ENCODE measurements around the gene RFWD3. TPM values are rescaled to one million over a fixed set of nuclear protein-coding genes. Genes with fewer than 3 reads are reported as not detected.

Gene RFWD3, protein sequence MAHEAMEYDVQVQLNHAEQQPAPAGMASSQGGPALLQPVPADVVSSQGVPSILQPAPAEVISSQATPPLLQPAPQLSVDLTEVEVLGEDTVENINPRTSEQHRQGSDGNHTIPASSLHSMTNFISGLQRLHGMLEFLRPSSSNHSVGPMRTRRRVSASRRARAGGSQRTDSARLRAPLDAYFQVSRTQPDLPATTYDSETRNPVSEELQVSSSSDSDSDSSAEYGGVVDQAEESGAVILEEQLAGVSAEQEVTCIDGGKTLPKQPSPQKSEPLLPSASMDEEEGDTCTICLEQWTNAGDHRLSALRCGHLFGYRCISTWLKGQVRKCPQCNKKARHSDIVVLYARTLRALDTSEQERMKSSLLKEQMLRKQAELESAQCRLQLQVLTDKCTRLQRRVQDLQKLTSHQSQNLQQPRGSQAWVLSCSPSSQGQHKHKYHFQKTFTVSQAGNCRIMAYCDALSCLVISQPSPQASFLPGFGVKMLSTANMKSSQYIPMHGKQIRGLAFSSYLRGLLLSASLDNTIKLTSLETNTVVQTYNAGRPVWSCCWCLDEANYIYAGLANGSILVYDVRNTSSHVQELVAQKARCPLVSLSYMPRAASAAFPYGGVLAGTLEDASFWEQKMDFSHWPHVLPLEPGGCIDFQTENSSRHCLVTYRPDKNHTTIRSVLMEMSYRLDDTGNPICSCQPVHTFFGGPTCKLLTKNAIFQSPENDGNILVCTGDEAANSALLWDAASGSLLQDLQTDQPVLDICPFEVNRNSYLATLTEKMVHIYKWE
- 10 to 100 TPM in 9 of 10 donors, 1 to 10 TPM in 1; 9.7 to 16.2 (median 11.1) TPM for polyA plus RNA-seq (ENCODE audit: insufficient read length in 10 of 10)
- long read RNA-seq, donor 1: 0 reads
- long read RNA-seq, donor 2: 0 reads
- long read RNA-seq, donor 3: 0 reads
- long read RNA-seq, donor 4: 0 reads
- long read RNA-seq, donor 5, partial matches to known transcripts: 0 of 3 reads
- long read RNA-seq, donor 5, other reads (novel, unspliced or antisense): 0 of 3 reads
- long read RNA-seq, donor 6, full-length matches to known transcripts: 2 of 2 reads
- long read RNA-seq, donor 6, partial matches to known transcripts: 0 of 2 reads
- long read RNA-seq, donor 6, other reads (novel, unspliced or antisense): 0 of 2 reads
- long read RNA-seq, donor 7: 0 reads
- long read RNA-seq, donor 8: 0 reads
- long read RNA-seq, donor 9, partial matches to known transcripts: 0 of 1 reads
- long read RNA-seq, donor 9, other reads (novel, unspliced or antisense): 0 of 1 reads

DNA sequence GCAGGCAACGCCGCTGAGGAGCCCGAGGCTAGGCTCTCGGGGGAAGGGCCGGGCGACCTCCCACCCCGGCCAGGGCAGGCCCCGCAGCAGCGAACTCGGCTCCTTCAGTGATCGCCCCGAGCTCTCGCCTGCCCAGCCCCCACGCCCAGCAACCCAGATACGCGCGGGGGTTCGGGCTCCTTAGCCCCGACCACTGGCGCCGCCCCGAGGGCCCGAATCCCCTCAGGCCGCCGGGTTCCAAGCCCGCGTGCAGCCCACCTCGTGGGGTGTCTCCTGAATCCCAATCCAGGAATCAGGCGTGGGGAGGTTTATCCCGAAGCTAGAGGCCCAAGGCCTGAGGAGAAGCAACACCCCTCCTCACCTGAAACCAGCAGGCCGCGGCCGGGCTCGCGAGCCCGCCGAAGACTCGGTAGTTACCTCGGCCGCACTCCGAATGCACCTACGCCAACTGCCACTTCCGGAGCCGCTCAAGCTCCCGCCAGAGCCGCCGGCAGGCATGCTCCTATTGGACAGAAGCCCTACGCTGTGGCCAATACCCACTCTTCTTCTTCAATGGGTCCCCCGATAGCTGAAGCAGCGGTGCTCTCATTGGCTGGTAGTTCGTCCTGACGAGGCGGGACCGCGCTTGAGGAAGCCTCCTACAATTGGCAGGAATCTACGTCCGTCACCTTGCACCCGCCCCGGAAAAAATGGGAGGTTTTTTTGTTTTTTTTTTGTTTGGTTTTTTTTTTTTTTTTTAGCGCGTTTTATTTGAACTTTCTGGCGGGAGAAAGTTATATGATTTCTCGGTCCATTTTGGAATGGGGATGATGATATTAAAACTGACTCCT, at the start of gene RFWD3:
Gene RFWD3, minus strand, starts transcription at position 453 of the 830 bp plus-strand sequence. CDS start 5,428 bp downstream, outside the sequence.
- peak; percentile 98 to 99 (median 98) for DNase-seq

GRCh38 chr16:74716355-74716754, 49.7 kb upstream of the RFWD3 start:
- DNase-seq: no peak

DNA sequence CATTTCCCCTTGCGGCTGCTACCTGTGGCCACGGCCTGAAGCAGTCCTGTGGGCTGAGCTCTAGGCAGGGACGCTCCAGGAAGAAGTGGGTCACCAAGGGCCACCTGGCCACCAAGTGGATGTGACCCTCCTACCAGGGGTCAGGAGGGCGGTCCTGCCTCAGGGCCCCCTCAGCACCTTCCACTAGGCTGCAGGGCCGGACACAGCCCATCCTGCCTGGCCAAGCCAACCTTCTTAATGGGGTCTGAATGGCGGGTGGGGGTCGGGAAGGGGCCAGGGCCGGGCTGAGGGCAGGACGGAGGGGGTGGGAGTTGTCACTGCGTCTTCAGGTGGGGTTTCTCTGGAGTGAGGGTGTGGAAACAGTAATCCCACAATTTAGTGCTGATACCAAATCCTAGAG, 47.2 kb upstream of the RFWD3 start:
- no peak for DNase-seq

DNA sequence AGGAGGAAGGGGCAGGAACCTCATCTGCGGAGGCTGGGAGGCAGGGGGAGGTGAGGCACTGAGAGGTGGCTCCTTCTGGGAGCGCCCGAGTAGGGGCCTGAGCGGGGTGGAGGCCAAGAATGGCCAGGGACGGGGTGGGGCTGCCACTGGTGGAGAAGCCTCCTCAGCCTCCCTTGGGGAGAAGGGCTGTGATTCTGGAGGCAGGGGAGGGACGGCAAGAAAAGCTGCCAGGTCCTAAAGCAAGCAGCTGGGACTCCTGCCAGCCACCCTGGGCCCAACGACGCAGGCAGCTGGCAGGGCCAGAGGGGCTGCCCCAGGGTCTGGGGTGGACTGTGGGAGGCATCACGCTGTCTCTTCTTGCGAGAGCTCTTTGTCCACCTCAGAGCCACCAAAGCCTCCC, 46.6 kb upstream of the RFWD3 start:
- no peak for DNase-seq

DNA sequence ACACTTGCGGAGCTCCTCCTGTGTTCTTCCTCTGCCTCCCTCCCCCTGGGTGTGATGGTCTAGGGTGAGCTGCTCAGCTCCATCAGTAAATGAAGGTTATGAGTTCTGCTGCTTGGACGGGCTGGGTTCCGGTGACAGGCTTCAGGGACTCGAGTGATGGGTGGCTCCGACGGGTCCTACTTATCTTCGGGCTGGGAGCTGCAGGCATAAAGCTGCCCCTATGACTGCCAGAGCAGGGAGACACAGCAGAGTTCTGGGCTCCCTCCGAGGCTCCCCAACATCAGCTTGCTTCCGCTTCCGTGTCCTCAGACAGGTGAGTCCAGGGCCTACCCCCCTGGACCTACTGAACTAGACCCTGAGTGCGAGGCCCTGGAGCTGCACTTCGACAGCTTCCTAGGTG, 45.3 kb upstream of the RFWD3 start:
- DNase-seq: no peak

- no peak for DNase-seq
Observed at GRCh38 chr16:74710401-74710800, 43.7 kb upstream of the RFWD3 start.

DNA sequence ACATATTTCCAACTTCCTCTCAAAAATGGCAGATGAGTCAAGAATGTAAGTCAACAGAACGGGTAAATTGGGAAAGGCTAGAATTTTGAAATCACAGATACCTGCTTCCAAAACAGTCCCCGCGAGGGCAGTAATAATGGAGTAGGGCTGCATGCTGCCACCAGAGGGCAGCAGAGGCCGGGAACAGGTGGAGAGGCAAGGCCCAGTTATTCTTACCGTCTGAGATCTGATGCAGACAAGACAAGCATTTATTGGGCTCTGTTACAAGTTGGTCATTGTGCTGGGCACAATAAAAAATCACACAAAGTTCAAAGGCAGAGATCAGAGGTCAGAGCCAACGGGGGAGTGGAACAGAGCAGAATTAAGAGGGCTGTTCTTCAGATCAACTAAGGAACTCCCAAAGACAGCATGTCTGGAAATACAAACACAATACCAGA, 42.8 kb upstream of the RFWD3 start:
- peak; percentile 70 to 87 (median 87) for DNase-seq

DNA sequence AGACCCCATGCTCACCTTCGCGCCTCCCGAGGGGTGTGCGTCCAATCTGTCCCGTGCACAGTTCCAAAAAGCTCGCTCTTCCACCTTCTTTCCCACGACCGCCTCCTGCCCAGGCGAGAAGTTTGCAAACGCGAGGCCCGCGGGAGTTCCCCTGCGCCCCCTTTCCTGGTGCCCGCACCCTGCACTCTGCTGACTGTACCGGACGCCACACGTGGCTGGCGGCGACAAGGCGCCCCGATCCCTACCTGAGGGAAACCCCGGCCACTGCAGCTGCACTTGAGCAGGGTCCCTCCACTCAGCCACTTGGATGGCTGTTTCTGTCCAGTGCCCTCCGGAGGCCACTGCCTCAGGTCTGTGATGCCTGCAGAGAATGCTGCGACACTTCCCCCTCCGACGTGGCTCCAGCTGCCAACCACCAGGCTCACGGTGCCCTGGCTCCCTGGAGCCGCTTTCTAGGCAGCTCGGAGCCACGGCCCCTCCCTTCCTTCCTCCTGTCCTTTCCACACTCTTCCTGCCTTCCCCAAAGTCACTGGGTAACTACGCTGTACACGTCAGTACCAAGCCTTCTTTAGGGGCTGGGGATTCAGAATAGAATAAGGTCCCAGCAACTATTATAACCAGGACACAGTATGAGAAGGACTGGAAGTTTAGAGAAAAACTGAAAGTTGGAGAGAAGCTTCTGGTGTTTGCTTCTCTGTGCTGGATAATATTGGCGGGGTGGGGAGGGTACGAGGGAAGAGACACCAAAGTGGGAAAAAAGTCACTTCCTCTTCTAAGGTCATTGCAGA, 34.0 kb upstream of the RFWD3 start, which contains the start of gene MLKL:
Gene MLKL, minus strand, starts transcription at position 425 of the 788 bp plus-strand sequence. CDS start 5,105 bp downstream, outside the sequence.
- peak; percentile 19 to 61 (median 28) for DNase-seq

DNA sequence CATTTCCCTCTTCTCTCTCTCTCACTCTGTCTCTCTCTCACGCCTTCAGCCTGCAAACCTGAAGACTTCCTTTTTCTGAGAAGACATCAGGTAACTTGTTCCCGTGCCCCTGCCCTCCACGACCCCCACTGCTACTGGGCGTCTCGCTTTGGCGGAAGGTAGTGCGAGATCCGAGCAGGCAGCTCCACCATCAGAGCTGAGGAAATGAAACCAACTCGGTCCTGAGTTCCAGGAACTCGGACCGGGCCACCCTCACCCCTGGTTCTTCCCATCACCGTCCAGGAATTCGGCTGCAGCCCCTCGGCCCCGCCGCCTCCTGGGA, 33.4 kb upstream of the RFWD3 start:
- no peak for DNase-seq

DNA sequence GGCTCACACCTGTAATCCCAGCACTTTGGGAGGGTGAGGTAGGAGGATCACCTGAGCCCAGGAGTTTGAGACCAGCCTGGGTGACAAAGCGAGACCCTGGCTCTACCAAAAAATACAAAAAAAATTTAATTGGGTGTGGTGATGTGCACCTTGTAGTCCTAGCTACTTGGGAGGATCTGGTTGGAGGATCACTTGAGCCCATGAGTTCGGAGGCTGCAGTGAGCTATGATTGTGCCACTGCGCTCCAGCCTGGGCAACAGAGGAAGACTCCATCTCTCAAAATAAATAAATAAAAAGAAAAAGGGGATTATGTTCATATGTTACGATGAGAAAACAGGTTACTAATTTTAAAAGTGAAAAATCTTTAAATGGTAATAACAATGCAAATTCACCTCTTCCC, 33.0 kb upstream of the RFWD3 start:
- no peak for DNase-seq

GRCh38 chr16:74698222-74698621, 31.5 kb upstream of the RFWD3 start:
- DNase-seq: no peak

- DNase-seq: peak; percentile 83 to 93 (median 84)
Observed at GRCh38 chr16:74695450-74696422, 29.1 kb upstream of the RFWD3 start.

- no peak for DNase-seq
Observed at GRCh38 chr16:74691093-74691855, 24.6 kb upstream of the RFWD3 start.

DNA sequence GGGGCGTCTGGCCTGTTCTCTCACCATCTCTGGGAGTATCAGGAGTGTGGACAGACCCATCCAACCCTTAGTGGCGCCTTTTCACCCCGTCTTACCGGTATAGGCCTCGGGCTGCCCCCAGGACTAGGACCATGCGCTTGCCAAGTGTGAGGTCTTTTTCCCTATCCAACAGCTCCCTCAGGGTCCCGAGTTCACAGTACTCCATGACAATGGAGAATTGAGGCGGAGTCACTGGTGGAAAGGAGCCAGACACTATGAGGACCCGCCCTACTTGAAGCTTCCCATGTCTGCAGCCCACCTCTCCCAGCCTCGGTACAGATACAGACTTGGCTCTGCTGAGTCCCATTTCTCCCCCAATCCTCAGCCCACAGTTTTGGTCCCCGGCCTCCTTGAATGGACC, 15.9 kb upstream of the RFWD3 start:
- DNase-seq: no peak

GRCh38 chr16:74680681-74681080, 14.0 kb upstream of the RFWD3 start:
- DNase-seq: no peak

- DNase-seq: no peak
Observed at GRCh38 chr16:74679983-74680382, 13.3 kb upstream of the RFWD3 start.

DNA sequence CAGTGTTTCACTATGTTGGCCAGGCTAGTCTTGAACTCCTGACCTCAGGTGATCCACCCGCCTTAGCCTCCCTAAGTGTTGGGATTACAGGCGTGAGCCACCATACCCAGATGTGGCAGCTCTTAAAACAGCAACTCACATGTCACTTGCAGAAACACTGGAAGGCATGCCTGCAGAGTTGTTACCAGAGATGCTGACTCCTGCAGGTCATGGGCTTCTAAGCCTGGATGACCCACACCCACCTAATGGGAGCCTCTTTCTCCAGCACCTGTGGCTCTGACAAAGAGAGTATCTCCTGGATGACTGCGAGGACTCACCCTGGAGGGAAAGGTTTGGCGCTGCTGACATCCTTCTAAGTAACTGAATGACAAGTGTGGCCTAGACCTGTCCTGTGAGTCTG, 11.2 kb upstream of the RFWD3 start:
- no peak for DNase-seq

DNA sequence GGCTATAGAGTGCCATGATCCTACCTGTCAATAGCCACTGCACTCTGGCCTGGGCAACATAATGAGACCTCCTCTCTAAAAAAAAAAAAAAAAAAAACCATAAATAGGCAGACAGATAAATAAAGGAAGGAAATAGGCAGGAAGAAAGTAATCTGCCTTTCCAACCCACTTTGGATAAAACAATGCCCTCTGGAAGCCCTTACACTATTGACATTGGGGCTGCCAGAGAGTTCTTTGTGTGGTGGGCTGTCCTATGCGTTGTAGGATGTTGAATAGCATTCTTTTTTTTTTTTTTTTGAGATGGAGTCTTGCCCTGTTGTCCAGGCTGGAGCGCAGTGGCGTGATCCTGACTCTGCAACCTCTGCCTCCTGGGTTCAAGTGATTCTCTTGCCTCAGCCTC, 7.2 kb upstream of the RFWD3 start:
- no peak for DNase-seq

All from muscle of back (tissue), 13 donors.